Ovary (tissue), 9 donors: Measurements from ENCODE around the gene CDK10. TPM values are rescaled to one million over a fixed set of nuclear protein-coding genes. Genes with fewer than 3 reads are reported as not detected.

Source experiments
- DNase-seq, 5 donors: peaks; one replicate each; pipeline ENCODE4 v3.0.0-alpha.2; 2019 to 2020
- H3K27ac ChIP-seq, 2 donors: fragments of 200-600 bp; one replicate each; pipeline versions ENCODE4 v1.5.1 to v1.8.0; 2019 to 2022
- H3K27me3 ChIP-seq: fragments of 200-600 bp; one replicate; pipeline ENCODE4 v1.8.0; 2022
- H3K36me3 ChIP-seq: fragments of 200-600 bp; sonication (generic); one replicate; pipeline ENCODE4 v1.5.1; 2019
- H3K4me1 ChIP-seq: one replicate; pipeline ENCODE4 v1.8.1; 2013; ENCODE audit warnings: mild to moderate bottlenecking, moderate library complexity; ENCODE audit not compliant: insufficient read depth
- H3K4me3 ChIP-seq: fragments of 200-600 bp; sonication (generic); one replicate; pipeline ENCODE4 v1.5.1; 2017
- H3K9me3 ChIP-seq, 2 donors: fragments of 200-600 bp in 1 of 2; sonication (generic) in 1 of 2; one replicate each; pipeline versions ENCODE4 v1.5.1 to v1.8.1; 2013 to 2019; ENCODE audit warnings: mild to moderate bottlenecking in 1 of 2, moderate library complexity in 1 of 2
- EP300 ChIP-seq: sonication (generic); formaldehyde crosslinking; IDR thresholded peaks from one replicate; pipeline ENCODE4 v1.6.1; 2017; ENCODE audit warnings: antibody characterized with exemption
- POLR2A ChIP-seq: fragments of 450-650 bp; IDR thresholded peaks from one replicate; pipeline ENCODE4 v1.6.1; 2017; ENCODE audit warnings: antibody characterized with exemption, mild to moderate bottlenecking, moderate library complexity
- WGBS, 3 donors: extraction: QIAGEN DNeasy Blood & Tissue Kit in 1 of 3; methylation state at CpG; one replicate each; pipeline versions ENCODE4 v1.1.5 to v1.1.7; 2013 to 2017; 5-methylcytosine and 5-hydroxymethylcytosine counted together
- intact Hi-C, 4 donors: fragments of 100-400 bp; cut with DNase I; formaldehyde crosslinking; loops; one replicate each; pipeline versions ENCODE4 v1.11.0 to v1.15.1; 2022 to 2023
- polyA plus RNA-seq, 2 donors: library from polyadenylated mRNA; stranded (reverse); fragments of 200-250 nt in 1 of 2; fragments of 350-450 nt in 1 of 2; fragmentation: Illumina TruSeq in 1 of 2; extraction: RNeasy Lipid Tissue Mini Kit (QIAGEN cat#74804) in 1 of 2; gene quantifications; one replicate each; pipeline ENCODE4 v1.2.3, GENCODE V29; 2013 to 2014
- total RNA-seq, 7 donors: library from RNA; depleted of rRNA in 2 of 7; stranded (reverse); fragments of >200 nt in 2 of 7; fragmentation: NEBNext Ultra II Directional in 3 of 7; extraction: Animal tissue kit (Norgen Biotek cat#: 25700) in 3 of 7; gene quantifications; one replicate each; pipeline versions ENCODE4 v1.1.0 to v1.2.4, GENCODE V29; 2016 to 2023
- TF ChIP-seq, protein P1 (sequence below), 3 donors: fragments of 450-650 bp in 2 of 3; fragments of 200-600 bp in 1 of 3; IDR thresholded peaks; one replicate each; pipeline versions ENCODE4 v1.5.1 to v1.8.0; 2016 to 2022; ENCODE audit warnings: antibody characterized with exemption in 3 of 3, mild to moderate bottlenecking in 1 of 3
- donor health status: DM: no; HTN: no; CAD: no; lungs with moderate emphysema.
- donor health status: DM: no; HTN: no; CAD: no.
- donor health status: Bipolar disorder and iron deficiency.
- donor health status: DM: yes; HTN: yes; CAD: no.
- donor health status: DM: no; HTN: no; CAD: no.
- donor health status: DM: yes; HTN: yes; CAD: no.

CDK10 gene
- total and polyA plus RNA-seq, 9 donors = 16.9 to 62.1 (median 51.9) TPM

DNA sequence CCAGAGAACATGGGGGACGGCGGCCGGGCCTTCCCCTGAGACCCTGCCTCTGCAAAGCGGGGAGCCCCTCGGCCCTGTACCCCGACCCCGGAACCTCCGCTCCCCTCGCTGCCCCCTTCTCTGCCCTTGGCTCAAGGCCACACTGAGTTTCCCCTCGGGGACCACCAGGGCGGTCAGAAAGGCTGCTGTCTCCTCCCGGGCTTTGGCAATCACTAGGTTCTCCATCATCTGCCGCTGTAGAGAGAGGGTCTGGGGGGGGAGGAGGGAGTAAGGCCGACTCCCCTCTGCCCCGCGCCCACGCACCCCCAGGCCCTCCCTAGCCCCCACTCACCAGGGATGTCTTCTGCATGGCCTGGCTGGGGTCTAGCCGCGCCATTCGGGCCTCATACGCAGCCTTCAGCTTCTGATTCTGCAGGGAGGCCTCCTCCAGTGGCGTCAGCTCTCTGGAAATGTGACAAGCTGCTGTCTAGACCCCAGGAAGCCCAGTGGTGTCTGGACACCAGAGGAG, 25.8 kb downstream of the CDK10 start:
- H3K4me1 ChIP-seq = peaks cover 1% of the 10 kb centered on the region
- H3K27ac ChIP-seq = no peak overlapping the region
- H3K27me3 ChIP-seq = no peaks in the 10 kb centered on the region
- H3K9me3 ChIP-seq = no peaks in the 10 kb centered on the region
- DNase-seq = peak in 1 of 5 donors; percentile 20
- no peaks in the 10 kb centered on the region for H3K36me3 ChIP-seq
- no peak overlapping the region for H3K4me3 ChIP-seq
- TF ChIP-seq EP300 = no peak
- TF ChIP-seq, protein P1, sequence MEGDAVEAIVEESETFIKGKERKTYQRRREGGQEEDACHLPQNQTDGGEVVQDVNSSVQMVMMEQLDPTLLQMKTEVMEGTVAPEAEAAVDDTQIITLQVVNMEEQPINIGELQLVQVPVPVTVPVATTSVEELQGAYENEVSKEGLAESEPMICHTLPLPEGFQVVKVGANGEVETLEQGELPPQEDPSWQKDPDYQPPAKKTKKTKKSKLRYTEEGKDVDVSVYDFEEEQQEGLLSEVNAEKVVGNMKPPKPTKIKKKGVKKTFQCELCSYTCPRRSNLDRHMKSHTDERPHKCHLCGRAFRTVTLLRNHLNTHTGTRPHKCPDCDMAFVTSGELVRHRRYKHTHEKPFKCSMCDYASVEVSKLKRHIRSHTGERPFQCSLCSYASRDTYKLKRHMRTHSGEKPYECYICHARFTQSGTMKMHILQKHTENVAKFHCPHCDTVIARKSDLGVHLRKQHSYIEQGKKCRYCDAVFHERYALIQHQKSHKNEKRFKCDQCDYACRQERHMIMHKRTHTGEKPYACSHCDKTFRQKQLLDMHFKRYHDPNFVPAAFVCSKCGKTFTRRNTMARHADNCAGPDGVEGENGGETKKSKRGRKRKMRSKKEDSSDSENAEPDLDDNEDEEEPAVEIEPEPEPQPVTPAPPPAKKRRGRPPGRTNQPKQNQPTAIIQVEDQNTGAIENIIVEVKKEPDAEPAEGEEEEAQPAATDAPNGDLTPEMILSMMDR (IDR thresholded peaks at IDR 0.05) = no peak
- no peak for TF ChIP-seq POLR2A
- 8 to 16% (median 14%) methylated on average over 14 to 22 of the region's 22 CpGs for WGBS, 3 donors
- intact Hi-C loops = no loop called here

GRCh38 chr16:89716493-89716892, 30.0 kb downstream of the CDK10 start:
- no peak overlapping the region for H3K4me3 ChIP-seq
- no peaks in the 10 kb centered on the region for H3K27me3 ChIP-seq
- peak in 2 of 5 donors; percentile 7 to 19 for DNase-seq
- no peak for TF ChIP-seq EP300
- TF ChIP-seq POLR2A = no peak
- TF ChIP-seq, protein P1 (IDR thresholded peaks at IDR 0.05) = no peak
- no peak overlapping the region for H3K27ac ChIP-seq
- H3K9me3 ChIP-seq = no peaks in the 10 kb centered on the region
- H3K4me1 ChIP-seq = peaks cover 6% of the 10 kb centered on the region
- no peaks in the 10 kb centered on the region for H3K36me3 ChIP-seq
- 81 to 88% (median 86%) methylated on average over 15 of the region's 15 CpGs for WGBS, 3 donors
- intact Hi-C loops = no loop called here

- TF ChIP-seq EP300 = no peak
- TF ChIP-seq POLR2A = no peak
- TF ChIP-seq, protein P1 (IDR thresholded peaks at IDR 0.05) = no peak
- intact Hi-C loops = no loop called here
- peak in 1 of 5 donors; percentile 8 for DNase-seq
- no peaks in the 10 kb centered on the region for H3K27me3 ChIP-seq
- H3K36me3 ChIP-seq = no peaks in the 10 kb centered on the region
- H3K27ac ChIP-seq = no peak overlapping the region
- peaks cover 5% of the 10 kb centered on the region for H3K4me1 ChIP-seq
- no peaks in the 10 kb centered on the region for H3K9me3 ChIP-seq
- WGBS, 3 donors = 78 to 86% (median 80%) methylated on average over 29 of the region's 29 CpGs
- no peak overlapping the region for H3K4me3 ChIP-seq
Measured at GRCh38 chr16:89716916-89717687, 30.6 kb downstream of the CDK10 start.

- Histone ChIP-seq H3K36me3 (no peaks in the 10 kb centered on the region), H3K27ac (no peak overlapping the region), H3K4me1 (peaks cover 11% of the 10 kb centered on the region), H3K4me3 (no peak overlapping the region), H3K27me3 (no peaks in the 10 kb centered on the region), H3K9me3 (no peaks in the 10 kb centered on the region)
- WGBS, 3 donors = 71 to 81% (median 73%) methylated on average over 24 of the region's 24 CpGs
- TF ChIP-seq POLR2A = no peak
- TF ChIP-seq EP300 = no peak
- TF ChIP-seq, protein P1 (IDR thresholded peaks at IDR 0.05) = no peak
- intact Hi-C loops = no loop called here
- DNase-seq = peak in 1 of 5 donors; percentile 7
Measured at GRCh38 chr16:89717688-89718505, 31.4 kb downstream of the CDK10 start.
